ENCODE results near the gene HOXB4.

Gene HOXB4

GRCh38 chr17:48589060-48589830 is 11.1 kb upstream of the HOXB4 start:
- no peak for DNase-seq

GRCh38 chr17:48588528-48588927 is 10.4 kb upstream of the HOXB4 start:
- DNase-seq: no peak

GRCh38 chr17:48588074-48588415 is 9.9 kb upstream of the HOXB4 start:
- DNase-seq: no peak

GRCh38 chr17:48587276-48588073 is 9.3 kb upstream of the HOXB4 start:
- no peak for DNase-seq

- no peak for DNase-seq
Measured at GRCh38 chr17:48586355-48587258, 8.5 kb upstream of the HOXB4 start.

- DNase-seq: no peak
Measured at GRCh38 chr17:48584223-48584741, 6.1 kb upstream of the HOXB4 start.

GRCh38 chr17:48583708-48584222 is 5.6 kb upstream of the HOXB4 start:
- no peak for DNase-seq

- DNase-seq: no peak
Measured at GRCh38 chr17:48582750-48583069, 4.6 kb upstream of the HOXB4 start.

- no peak for DNase-seq
Measured at GRCh38 chr17:48579760-48580554, 1.8 kb upstream of the HOXB4 start.

- DNase-seq: no peak
Measured at GRCh38 chr17:48579471-48579759, 1.3 kb upstream of the HOXB4 start.

GRCh38 chr17:48578616-48579470 is 693 bp upstream of the HOXB4 start:
- DNase-seq: no peak

- peak; percentile 11 for DNase-seq
Measured at GRCh38 chr17:48577330-48577945, 712 bp downstream of the HOXB4 start.

GRCh38 chr17:48576479-48577309 is 1.5 kb downstream of the HOXB4 start:
- DNase-seq: no peak

- DNase-seq: no peak
Measured at GRCh38 chr17:48575673-48576478, 2.3 kb downstream of the HOXB4 start.

- DNase-seq: no peak
Measured at GRCh38 chr17:48575066-48575582, 3.0 kb downstream of the HOXB4 start.

- no peak for DNase-seq
Measured at GRCh38 chr17:48574505-48575065, 3.6 kb downstream of the HOXB4 start.

GRCh38 chr17:48571826-48572417 is 6.2 kb downstream of the HOXB4 start:
- no peak for DNase-seq

Measured in NCI-H1105 treated with DMSO at 0.1 percent for 48 hours (cell line).